ENCODE data around the gene OBSL1.

DNA sequence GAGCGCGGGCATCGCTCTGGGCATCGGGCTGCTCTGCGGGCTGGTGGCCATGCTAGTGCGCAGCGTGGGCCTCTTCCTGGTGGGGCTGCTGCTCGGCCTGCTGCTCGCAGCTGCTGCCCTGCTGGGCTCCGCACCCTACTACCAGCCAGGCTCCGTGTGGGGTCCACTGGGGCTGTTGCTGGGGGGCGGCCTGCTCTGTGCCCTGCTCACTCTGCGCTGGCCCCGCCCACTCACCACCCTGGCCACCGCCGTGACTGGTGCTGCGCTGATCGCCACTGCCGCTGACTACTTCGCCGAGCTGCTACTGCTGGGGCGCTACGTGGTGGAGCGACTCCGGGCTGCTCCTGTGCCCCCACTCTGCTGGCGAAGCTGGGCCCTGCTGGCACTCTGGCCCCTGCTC is 23.7 kb downstream of the OBSL1 start:
- TF ChIP-seq POLR2A (IDR thresholded peaks at IDR 0.05) (no peak), CTCF (IDR thresholded peaks at IDR 0.05) (no peak), EP300 (IDR thresholded peaks at IDR 0.05) (no peak)

All from ovary (tissue), 3 donors.